GM23338 (cell line): Measurements from ENCODE around the gene REV3L. TPM values are rescaled to one million over a fixed set of nuclear protein-coding genes. Genes with fewer than 3 reads are reported as not detected.

ENCODE experiments used
- ATAC-seq: fragments of 200-7000 bp; cut with Tn5 transposase; 3 replicates; pipeline ENCODE4 v1.9.1; 2020
- DNase-seq: peaks from one replicate; pipeline ENCODE4 v3.0.0-alpha.2; 2015; ENCODE audit warnings: low spot score
- H2AFZ ChIP-seq: fragments of 200-600 bp; sonication (generic); 2 replicates; pipeline ENCODE4 v1.8.0; 2016; ENCODE audit warnings: antibody characterized with exemption, mild to moderate bottlenecking, moderate library complexity
- H3F3A ChIP-seq: fragments of 200-600 bp; sonication (generic); replicated peaks from 2 replicates; pipeline ENCODE4 v1.8.0; 2017; ENCODE audit warnings: antibody characterized with exemption, mixed run types, low read depth
- H3K27ac ChIP-seq: fragments of 200-600 bp; sonication (generic); 2 replicates; pipeline ENCODE4 v1.6.1; 2016; ENCODE audit warnings: low read depth
- H3K27me3 ChIP-seq: fragments of 200-600 bp; sonication (generic); 2 replicates; pipeline ENCODE4 v1.8.0; 2016; ENCODE audit warnings: mild to moderate bottlenecking, mixed run types, moderate library complexity; ENCODE audit not compliant: insufficient read depth
- H3K36me3 ChIP-seq: fragments of 200-600 bp; sonication (generic); 2 replicates; pipeline ENCODE4 v1.8.0; 2016; ENCODE audit warnings: mild to moderate bottlenecking; ENCODE audit not compliant: insufficient read depth
- H3K4me1 ChIP-seq: fragments of 200-600 bp; sonication (generic); 2 replicates; pipeline ENCODE4 v1.8.0; 2016; ENCODE audit warnings: mild to moderate bottlenecking, moderate library complexity; ENCODE audit not compliant: insufficient read depth
- H3K4me2 ChIP-seq: fragments of 200-600 bp; sonication (generic); 2 replicates; pipeline ENCODE4 v1.7.1; 2017; ENCODE audit warnings: mixed run types
- H3K4me3 ChIP-seq: fragments of 200-600 bp; sonication (generic); 2 replicates; pipeline ENCODE4 v1.6.1; 2016; ENCODE audit warnings: mixed run types
- H3K79me2 ChIP-seq: fragments of 200-600 bp; sonication (generic); replicated peaks from 2 replicates; pipeline ENCODE4 v1.8.0; 2017; ENCODE audit warnings: mild to moderate bottlenecking; ENCODE audit not compliant: insufficient read depth
- H3K9me2 ChIP-seq: fragments of 200-600 bp; sonication (generic); 2 replicates; pipeline ENCODE4 v1.8.0; 2017; ENCODE audit not compliant: insufficient read depth
- H4K20me1 ChIP-seq: fragments of 200-600 bp; sonication (generic); replicated peaks from 2 replicates; pipeline ENCODE4 v1.8.0; 2017; ENCODE audit warnings: mild to moderate bottlenecking; ENCODE audit not compliant: insufficient read depth
- H3K27ac Mint-ChIP-seq: 2 replicates; pipeline ENCODE4 v1.8.0; 2020; ENCODE audit warnings: inconsistent platforms, mild to moderate bottlenecking, moderate library complexity, mixed read lengths
- H3K27me3 Mint-ChIP-seq: 3 replicates; pipeline ENCODE4 v1.8.0; 2022; ENCODE audit warnings: low read depth, mild to moderate bottlenecking, moderate library complexity, mixed read lengths, inconsistent platforms; ENCODE audit not compliant: insufficient read depth, poor library complexity
- H3K36me3 Mint-ChIP-seq: 3 replicates; pipeline ENCODE4 v1.8.0; 2021; ENCODE audit warnings: low read depth, mild to moderate bottlenecking, inconsistent platforms, moderate library complexity, mixed read lengths
- H3K4me1 Mint-ChIP-seq: 3 replicates; pipeline ENCODE4 v1.8.0; 2020; ENCODE audit warnings: mild to moderate bottlenecking, inconsistent platforms, mixed read lengths
- H3K4me3 Mint-ChIP-seq: 3 replicates; pipeline ENCODE4 v1.8.0; 2021; ENCODE audit warnings: moderate library complexity, mild to moderate bottlenecking, inconsistent platforms, mixed read lengths
- H3K9me3 Mint-ChIP-seq: 3 replicates; pipeline ENCODE4 v1.8.0; 2020; ENCODE audit warnings: moderate library complexity, mild to moderate bottlenecking, inconsistent platforms, mixed read lengths
- CREB1 ChIP-seq: fragments of 250-450 bp; sonication (Bioruptor Pico); IDR thresholded peaks from 2 replicates; pipeline ENCODE4 v1.5.0; 2020; ENCODE audit warnings: low read depth, mild to moderate bottlenecking, moderate library complexity
- CTCF ChIP-seq, 2 experiments: fragments of 200-600 bp in 1 of 2; sonication (generic) in 1 of 2; conservative IDR thresholded peaks; 2 replicates each; pipeline versions ENCODE4 v1.5.1 to v1.6.1; 2016 to 2017; ENCODE audit warnings: antibody characterized with exemption in 2 of 2, low read depth in 2 of 2, mild to moderate bottlenecking in 2 of 2, moderate library complexity in 1 of 2
- ETS1 ChIP-seq: IDR thresholded peaks from 2 replicates; pipeline ENCODE4 v1.6.1; 2016; ENCODE audit warnings: antibody characterized with exemption
- EZH2 ChIP-seq: fragments of 200-600 bp; sonication (generic); IDR thresholded peaks from one replicate; pipeline ENCODE4 v1.8.0; 2017; ENCODE audit warnings: antibody characterized with exemption, mild to moderate bottlenecking, low read depth; ENCODE audit not compliant: unreplicated experiment
- EZH2phosphoT487 ChIP-seq: fragments of 200-600 bp; sonication (generic); IDR thresholded peaks from one replicate; pipeline ENCODE4 v1.8.1; 2018; ENCODE audit warnings: antibody characterized with exemption; ENCODE audit not compliant: unreplicated experiment
- JUNB ChIP-seq: IDR thresholded peaks from one replicate; pipeline ENCODE4 v1.6.1; 2016; ENCODE audit warnings: antibody characterized with exemption; ENCODE audit not compliant: unreplicated experiment
- NANOG ChIP-seq: IDR thresholded peaks from 2 replicates; pipeline ENCODE4 v1.6.1; 2016; ENCODE audit warnings: antibody characterized with exemption, borderline replicate concordance
- POLR2AphosphoS5 ChIP-seq: IDR thresholded peaks from 2 replicates; pipeline ENCODE4 v1.6.1; 2016; ENCODE audit warnings: antibody characterized with exemption, low read depth
- REST ChIP-seq: IDR thresholded peaks from one replicate; pipeline ENCODE4 v1.6.1; 2018; ENCODE audit warnings: antibody characterized with exemption; ENCODE audit not compliant: unreplicated experiment
- STAT1 ChIP-seq: IDR thresholded peaks from one replicate; pipeline ENCODE4 v1.6.1; 2016; ENCODE audit warnings: antibody characterized with exemption; ENCODE audit not compliant: unreplicated experiment
- ZNF114 ChIP-seq: fragments of 250-450 bp; sonication (Bioruptor Pico); IDR thresholded peaks from 2 replicates; pipeline ENCODE4 v1.5.0; 2020; ENCODE audit warnings: mild to moderate bottlenecking, moderate library complexity
- ZNF331 ChIP-seq: fragments of 250-450 bp; sonication (Bioruptor Pico); IDR thresholded peaks from 2 replicates; pipeline ENCODE4 v1.5.0; 2020; ENCODE audit warnings: low read depth, mild to moderate bottlenecking, moderate library complexity
- polyA plus RNA-seq: library from polyadenylated mRNA; unstranded; fragments of >200 nt; fragmentation: Nextera tagmentation; extraction: Ambion mirVana; gene quantifications from 2 replicates; pipeline ENCODE4 v1.2.1, GENCODE V29; 2016
- total RNA-seq: library from RNA; depleted of rRNA; stranded (reverse); fragments of >200 nt; shearing (Covaris generic); gene quantifications from 2 replicates; pipeline ENCODE4 v1.2.3, GENCODE V29; 2014
- TF ChIP-seq, protein P1 (sequence below): fragments of 250-450 bp; sonication (Bioruptor Pico); IDR thresholded peaks from 2 replicates; pipeline ENCODE4 v1.5.0; 2020; ENCODE audit warnings: mild to moderate bottlenecking, moderate library complexity

The REV3L gene
- total and polyA plus RNA-seq, 2 experiments from 2014 or later, result 8.3 to 13.1 TPM

DNA sequence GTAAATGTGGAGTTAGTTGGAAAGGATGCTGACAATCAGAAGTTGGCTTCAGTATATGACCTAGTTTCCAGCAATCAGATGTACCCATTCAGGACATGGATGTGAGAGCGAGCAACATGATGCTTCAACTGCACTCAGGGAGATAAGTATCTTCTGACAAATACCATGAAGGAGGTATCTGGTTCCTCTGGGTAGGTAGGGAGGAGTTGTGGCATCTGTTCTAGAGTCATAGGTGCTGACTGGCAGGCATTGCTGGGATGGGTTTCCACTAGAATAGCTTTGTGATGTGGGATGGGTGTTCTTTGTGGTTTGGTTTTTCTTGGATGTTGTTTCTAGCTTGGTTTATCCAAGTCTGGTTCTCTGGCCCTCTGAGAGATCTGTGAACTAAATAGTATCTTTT lies 3.9 kb upstream of the REV3L start:
- TF ChIP-seq ETS1 (no peak), POLR2AphosphoS5 (no peak), ZNF114 (CRISPR knock-in tag) (no peak), REST (no peak), NANOG (no peak), JUNB (no peak), ZNF331 (CRISPR knock-in tag) (no peak), CTCF (conservative IDR thresholded peaks at IDR 0.05; ENCODE audit: low read depth in 2 of 2) (no peak), CREB1 (no peak), EZH2 (no peak), STAT1 (no peak), EZH2phosphoT487 (no peak)
- TF ChIP-seq, protein P1, sequence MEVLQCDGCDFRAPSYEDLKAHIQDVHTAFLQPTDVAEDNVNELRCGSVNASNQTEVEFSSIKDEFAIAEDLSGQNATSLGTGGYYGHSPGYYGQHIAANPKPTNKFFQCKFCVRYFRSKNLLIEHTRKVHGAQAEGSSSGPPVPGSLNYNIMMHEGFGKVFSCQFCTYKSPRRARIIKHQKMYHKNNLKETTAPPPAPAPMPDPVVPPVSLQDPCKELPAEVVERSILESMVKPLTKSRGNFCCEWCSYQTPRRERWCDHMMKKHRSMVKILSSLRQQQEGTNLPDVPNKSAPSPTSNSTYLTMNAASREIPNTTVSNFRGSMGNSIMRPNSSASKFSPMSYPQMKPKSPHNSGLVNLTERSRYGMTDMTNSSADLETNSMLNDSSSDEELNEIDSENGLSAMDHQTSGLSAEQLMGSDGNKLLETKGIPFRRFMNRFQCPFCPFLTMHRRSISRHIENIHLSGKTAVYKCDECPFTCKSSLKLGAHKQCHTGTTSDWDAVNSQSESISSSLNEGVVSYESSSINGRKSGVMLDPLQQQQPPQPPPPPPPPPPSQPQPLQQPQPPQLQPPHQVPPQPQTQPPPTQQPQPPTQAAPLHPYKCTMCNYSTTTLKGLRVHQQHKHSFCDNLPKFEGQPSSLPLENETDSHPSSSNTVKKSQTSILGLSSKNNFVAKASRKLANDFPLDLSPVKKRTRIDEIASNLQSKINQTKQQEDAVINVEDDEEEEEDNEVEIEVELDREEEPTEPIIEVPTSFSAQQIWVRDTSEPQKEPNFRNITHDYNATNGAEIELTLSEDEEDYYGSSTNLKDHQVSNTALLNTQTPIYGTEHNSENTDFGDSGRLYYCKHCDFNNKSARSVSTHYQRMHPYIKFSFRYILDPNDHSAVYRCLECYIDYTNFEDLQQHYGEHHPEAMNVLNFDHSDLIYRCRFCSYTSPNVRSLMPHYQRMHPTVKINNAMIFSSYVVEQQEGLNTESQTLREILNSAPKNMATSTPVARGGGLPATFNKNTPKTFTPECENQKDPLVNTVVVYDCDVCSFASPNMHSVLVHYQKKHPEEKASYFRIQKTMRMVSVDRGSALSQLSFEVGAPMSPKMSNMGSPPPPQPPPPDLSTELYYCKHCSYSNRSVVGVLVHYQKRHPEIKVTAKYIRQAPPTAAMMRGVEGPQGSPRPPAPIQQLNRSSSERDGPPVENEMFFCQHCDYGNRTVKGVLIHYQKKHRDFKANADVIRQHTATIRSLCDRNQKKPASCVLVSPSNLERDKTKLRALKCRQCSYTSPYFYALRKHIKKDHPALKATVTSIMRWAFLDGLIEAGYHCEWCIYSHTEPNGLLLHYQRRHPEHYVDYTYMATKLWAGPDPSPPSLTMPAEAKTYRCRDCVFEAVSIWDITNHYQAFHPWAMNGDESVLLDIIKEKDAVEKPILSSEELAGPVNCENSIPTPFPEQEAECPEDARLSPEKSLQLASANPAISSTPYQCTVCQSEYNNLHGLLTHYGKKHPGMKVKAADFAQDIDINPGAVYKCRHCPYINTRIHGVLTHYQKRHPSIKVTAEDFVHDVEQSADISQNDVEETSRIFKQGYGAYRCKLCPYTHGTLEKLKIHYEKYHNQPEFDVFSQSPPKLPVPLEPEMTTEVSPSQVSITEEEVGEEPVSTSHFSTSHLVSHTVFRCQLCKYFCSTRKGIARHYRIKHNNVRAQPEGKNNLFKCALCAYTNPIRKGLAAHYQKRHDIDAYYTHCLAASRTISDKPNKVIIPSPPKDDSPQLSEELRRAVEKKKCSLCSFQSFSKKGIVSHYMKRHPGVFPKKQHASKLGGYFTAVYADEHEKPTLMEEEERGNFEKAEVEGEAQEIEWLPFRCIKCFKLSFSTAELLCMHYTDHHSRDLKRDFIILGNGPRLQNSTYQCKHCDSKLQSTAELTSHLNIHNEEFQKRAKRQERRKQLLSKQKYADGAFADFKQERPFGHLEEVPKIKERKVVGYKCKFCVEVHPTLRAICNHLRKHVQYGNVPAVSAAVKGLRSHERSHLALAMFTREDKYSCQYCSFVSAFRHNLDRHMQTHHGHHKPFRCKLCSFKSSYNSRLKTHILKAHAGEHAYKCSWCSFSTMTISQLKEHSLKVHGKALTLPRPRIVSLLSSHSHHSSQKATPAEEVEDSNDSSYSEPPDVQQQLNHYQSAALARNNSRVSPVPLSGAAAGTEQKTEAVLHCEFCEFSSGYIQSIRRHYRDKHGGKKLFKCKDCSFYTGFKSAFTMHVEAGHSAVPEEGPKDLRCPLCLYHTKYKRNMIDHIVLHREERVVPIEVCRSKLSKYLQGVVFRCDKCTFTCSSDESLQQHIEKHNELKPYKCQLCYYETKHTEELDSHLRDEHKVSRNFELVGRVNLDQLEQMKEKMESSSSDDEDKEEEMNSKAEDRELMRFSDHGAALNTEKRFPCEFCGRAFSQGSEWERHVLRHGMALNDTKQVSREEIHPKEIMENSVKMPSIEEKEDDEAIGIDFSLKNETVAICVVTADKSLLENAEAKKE, result no peak
- no peak overlapping the region for H3K4me3 ChIP-seq
- Mint-ChIP-seq H3K36me3 (peaks cover 24% of the 10 kb centered on the region), H3K9me3 (no peaks in the 10 kb centered on the region), H3K4me3 (no peak overlapping the region), H3K27ac (no peak overlapping the region), H3K27me3 (peaks cover 7% of the 10 kb centered on the region), H3K4me1 (peaks cover 19% of the 10 kb centered on the region)
- no peak for ATAC-seq
- peaks cover 2% of the 10 kb centered on the region for H3K27me3 ChIP-seq
- no peak overlapping the region for H3K27ac ChIP-seq
- H3K79me2 ChIP-seq, result peaks cover 75% of the 10 kb centered on the region
- peaks cover 7% of the 10 kb centered on the region for H3K4me1 ChIP-seq
- H3K36me3 ChIP-seq, result no peaks in the 10 kb centered on the region; the same call in 1 of the 2 replicates
- no peaks in the 10 kb centered on the region for H3F3A ChIP-seq
- H3K4me2 ChIP-seq, result no peak overlapping the region
- DNase-seq, result no peak
- H2AFZ ChIP-seq, result no peak overlapping the region
- no peaks in the 10 kb centered on the region for H4K20me1 ChIP-seq
- no peaks in the 10 kb centered on the region for H3K9me2 ChIP-seq
